SK-N-SH (cell line): Measurements from ENCODE around the gene DPH7. TPM values are rescaled to one million over a fixed set of nuclear protein-coding genes. Genes with fewer than 3 reads are reported as not detected.

Source experiments
- CTCF ChIA-PET: fragments of 300-600, 350-600 bp; formaldehyde crosslinking; extraction: SDS; loops from one replicate; lab custom pipeline; 2021; lab: Yijun Ruan, JAX
- POLR2A ChIA-PET: fragments of 350-600 bp; sonication (Branson Sonifier 250); formaldehyde crosslinking; extraction: SDS; loops from one replicate; lab custom pipeline; 2020; ENCODE audit warnings: antibody characterized with exemption, inconsistent platforms; lab: Yijun Ruan, JAX
- DNase-seq: peaks from one replicate; pipeline ENCODE4 v3.0.0; 2012
- H2AFZ ChIP-seq: fragments of 200-600 bp; sonication (generic); 2 replicates; pipeline ENCODE4 v1.8.1; 2016; ENCODE audit warnings: antibody characterized with exemption, mild to moderate bottlenecking, low read depth
- H3F3A ChIP-seq: fragments of 200-600 bp; sonication (generic); replicated peaks from 2 replicates; pipeline ENCODE3; 2016; ENCODE audit warnings: antibody characterized with exemption, mild to moderate bottlenecking; ENCODE audit not compliant: insufficient read depth
- H3K27ac ChIP-seq, 2 experiments: fragments of 200-500 bp in 1 of 2; fragments of 200-600 bp in 1 of 2; sonication (Bioruptor generic) in 1 of 2; sonication (generic), shearing (Covaris generic) in 1 of 2; 2 replicates each; pipeline versions ENCODE4 v1.5.1 to v1.6.1; 2014 to 2016; ENCODE audit warnings: low read depth in 2 of 2, inconsistent platforms in 1 of 2, low read length in 1 of 2, mild to moderate bottlenecking in 1 of 2, mixed read lengths in 1 of 2
- H3K27me3 ChIP-seq: fragments of 200-600 bp; sonication (generic), shearing (Covaris generic); 2 replicates; pipeline ENCODE4 v1.6.1; 2016; ENCODE audit warnings: mixed run types; ENCODE audit not compliant: insufficient read depth
- H3K36me3 ChIP-seq, 2 experiments: fragments of 200-500 bp in 1 of 2; fragments of 200-600 bp in 1 of 2; sonication (Bioruptor generic) in 1 of 2; sonication (generic) in 1 of 2; replicated peaks in 1 of 2; 2 replicates each; pipeline versions ENCODE3 to v1.5.1; 2014 to 2016; ENCODE audit warnings: low read length in 1 of 2, mild to moderate bottlenecking in 1 of 2; ENCODE audit not compliant: insufficient read depth in 2 of 2, control insufficient read depth in 1 of 2
- H3K4me1 ChIP-seq, 2 experiments: fragments of 200-500 bp in 1 of 2; fragments of 200-600 bp in 1 of 2; sonication (Bioruptor generic) in 1 of 2; sonication (generic), shearing (Covaris generic) in 1 of 2; 2 replicates each; pipeline versions ENCODE4 v1.5.1 to v1.6.1; 2014 to 2016; ENCODE audit warnings: low read depth in 1 of 2, low read length in 1 of 2, mixed run types in 1 of 2; ENCODE audit not compliant: insufficient read depth in 2 of 2, control insufficient read depth in 1 of 2
- H3K4me2 ChIP-seq: fragments of 200-600 bp; sonication (generic), shearing (Covaris generic); 2 replicates; pipeline ENCODE4 v1.6.1; 2017; ENCODE audit warnings: mixed run types
- H3K4me3 ChIP-seq, 2 experiments: fragments of 200-500 bp in 1 of 2; fragments of 200-600 bp in 1 of 2; sonication (Bioruptor generic) in 1 of 2; sonication (generic), shearing (Covaris generic) in 1 of 2; 2 replicates each; pipeline versions ENCODE4 v1.5.1 to v1.8.1; 2014 to 2016; ENCODE audit warnings: low read depth in 2 of 2, inconsistent platforms in 1 of 2, low read length in 1 of 2, mild to moderate bottlenecking in 1 of 2, mixed read lengths in 1 of 2, moderate library complexity in 1 of 2
- H3K79me2 ChIP-seq: fragments of 200-600 bp; sonication (generic); 2 replicates; pipeline ENCODE4 v1.8.1; 2017; ENCODE audit warnings: mild to moderate bottlenecking; ENCODE audit not compliant: insufficient read depth
- H3K9ac ChIP-seq: fragments of 200-600 bp; sonication (generic); 2 replicates; pipeline ENCODE4 v1.6.1; 2017; ENCODE audit warnings: mixed run types
- H3K9me2 ChIP-seq: fragments of 200-600 bp; sonication (generic); 2 replicates; pipeline ENCODE4 v1.6.1; 2017; ENCODE audit warnings: mixed run types
- H3K9me3 ChIP-seq: fragments of 200-600 bp; sonication (generic); 2 replicates; pipeline ENCODE4 v1.6.1; 2017; ENCODE audit warnings: mixed run types, mild to moderate bottlenecking, moderate library complexity
- H4K20me1 ChIP-seq: fragments of 200-600 bp; sonication (generic); 2 replicates; pipeline ENCODE4 v1.6.1; 2017; ENCODE audit warnings: mild to moderate bottlenecking, mixed run types; ENCODE audit not compliant: insufficient read depth
- CHD2 ChIP-seq: fragments of 150-350 bp; IDR thresholded peaks from 2 replicates; pipeline ENCODE4 v1.6.1; 2018; ENCODE audit warnings: low read length; ENCODE audit not compliant: partially characterized antibody
- CTCF ChIP-seq: fragments of 200-600 bp; sonication (generic); IDR thresholded peaks from 2 replicates; pipeline ENCODE4 v1.6.1; 2017; ENCODE audit warnings: antibody characterized with exemption, mild to moderate bottlenecking, moderate library complexity
- EP300 ChIP-seq, 2 experiments: IDR thresholded peaks; 2 replicates each; pipeline versions ENCODE4 v1.4.0 to v1.6.1; 2012; ENCODE audit warnings: borderline replicate concordance in 1 of 2, low read depth in 1 of 2, low read length in 1 of 2
- FOXM1 ChIP-seq: IDR thresholded peaks from 2 replicates; pipeline ENCODE4 v1.4.0; 2012; ENCODE audit warnings: low read depth, mild to moderate bottlenecking
- GABPA ChIP-seq: IDR thresholded peaks from 2 replicates; pipeline ENCODE4 v1.4.0; 2012; ENCODE audit warnings: low read depth, mild to moderate bottlenecking
- JUND ChIP-seq: IDR thresholded peaks from 2 replicates; pipeline ENCODE4 v1.4.0; 2012
- MEF2A ChIP-seq: IDR thresholded peaks from 2 replicates; pipeline ENCODE4 v1.4.0; 2012; ENCODE audit warnings: low read depth, borderline replicate concordance
- MXI1 ChIP-seq: IDR thresholded peaks from 2 replicates; pipeline ENCODE4 v1.6.1; 2012; ENCODE audit warnings: mild to moderate bottlenecking, low read depth, low read length, improper control_type of control experiment
- NFIC ChIP-seq: IDR thresholded peaks from 2 replicates; pipeline ENCODE4 v1.4.0; 2012; ENCODE audit warnings: borderline replicate concordance
- NRF1 ChIP-seq: IDR thresholded peaks from 2 replicates; pipeline ENCODE4 v1.6.1; 2012; ENCODE audit warnings: low read depth, mild to moderate bottlenecking, low read length
- RCOR1 ChIP-seq: fragments of 150-350 bp; IDR thresholded peaks from 2 replicates; pipeline ENCODE4 v1.6.1; 2017; ENCODE audit warnings: antibody characterized with exemption, low read length
- REST ChIP-seq: IDR thresholded peaks from 2 replicates; pipeline ENCODE4 v1.6.1; 2012; ENCODE audit warnings: mild to moderate bottlenecking, low read depth, low read length, moderate library complexity
- RFX5 ChIP-seq: IDR thresholded peaks from 2 replicates; pipeline ENCODE4 v1.6.1; 2012; ENCODE audit warnings: mild to moderate bottlenecking, improper control_type of control experiment, low read length
- SIN3A ChIP-seq: IDR thresholded peaks from 2 replicates; pipeline ENCODE4 v1.6.1; 2012; ENCODE audit warnings: low read depth, mild to moderate bottlenecking, low read length, moderate library complexity, borderline replicate concordance
- SMC3 ChIP-seq: IDR thresholded peaks from 2 replicates; pipeline ENCODE4 v1.6.1; 2012; ENCODE audit warnings: low read depth, low read length, improper control_type of control experiment
- TCF12 ChIP-seq: IDR thresholded peaks from 2 replicates; pipeline ENCODE4 v1.4.0; 2012
- TEAD4 ChIP-seq: IDR thresholded peaks from 2 replicates; pipeline ENCODE4 v1.4.0; 2012; ENCODE audit warnings: mild to moderate bottlenecking, borderline replicate concordance; ENCODE audit not compliant: insufficient read depth
- USF1 ChIP-seq: IDR thresholded peaks from 2 replicates; pipeline ENCODE4 v1.4.0; 2012; ENCODE audit warnings: low read depth, borderline replicate concordance
- YY1 ChIP-seq: IDR thresholded peaks from 2 replicates; pipeline ENCODE4 v1.4.0; 2012; ENCODE audit warnings: low read depth, mild to moderate bottlenecking
- WGBS: methylation state at CpG from one replicate; pipeline ENCODE4 v1.1.6; 2017; ENCODE audit warnings: low lambda C conversion rate; 5-methylcytosine and 5-hydroxymethylcytosine counted together
- polyA plus RNA-seq, 3 experiments: library from polyadenylated mRNA; depleted of rRNA; stranded (reverse); fragments of >200 nt; gene quantifications; 2 replicates each; pipeline ENCODE4 v1.2.3, GENCODE V29; 2012
- TF ChIP-seq, protein P1 (sequence below): fragments of 150-350 bp; IDR thresholded peaks from 2 replicates; pipeline ENCODE4 v1.6.1; 2017; ENCODE audit warnings: antibody characterized with exemption, low read length, low read depth, borderline replicate concordance

DPH7 gene
- polyA plus RNA-seq, 1 of the 3 experiments (the other 2 are of a cell fraction), result 59.9 TPM

- CTCF ChIA-PET, result interaction anchor here (1.1 to 4.0 kb wide), 2 partner anchors 12 to 22 kb away, joined by 3 to 27 read pairs; partner anchors contain the start of gene ZMYND19
- no peak overlapping the region for H3K27ac ChIP-seq
- H2AFZ ChIP-seq, result no peak overlapping the region
- no peak overlapping the region for H3K9ac ChIP-seq
- H3K36me3 ChIP-seq, result peaks cover 10 to 50% of the 10 kb centered on the region in 2 experiments
- TF ChIP-seq RCOR1 (no peak), REST (no peak), MXI1 (no peak), NFIC (no peak), MEF2A (no peak), FOXM1 (no peak), TCF12 (no peak), JUND (no peak), YY1 (no peak), SIN3A (no peak), GABPA (no peak), RFX5 (no peak), CTCF (no peak), NRF1 (no peak), SMC3 (no peak), TEAD4 (no peak), CHD2 (no peak), EP300 (IDR thresholded peaks at IDR 0.05; ENCODE audit: borderline replicate concordance in 1 of 2, low read depth in 1 of 2, low read length in 1 of 2) (no peak), USF1 (no peak)
- TF ChIP-seq, protein P1, sequence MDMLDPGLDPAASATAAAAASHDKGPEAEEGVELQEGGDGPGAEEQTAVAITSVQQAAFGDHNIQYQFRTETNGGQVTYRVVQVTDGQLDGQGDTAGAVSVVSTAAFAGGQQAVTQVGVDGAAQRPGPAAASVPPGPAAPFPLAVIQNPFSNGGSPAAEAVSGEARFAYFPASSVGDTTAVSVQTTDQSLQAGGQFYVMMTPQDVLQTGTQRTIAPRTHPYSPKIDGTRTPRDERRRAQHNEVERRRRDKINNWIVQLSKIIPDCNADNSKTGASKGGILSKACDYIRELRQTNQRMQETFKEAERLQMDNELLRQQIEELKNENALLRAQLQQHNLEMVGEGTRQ, result no peak
- no peaks in the 10 kb centered on the region for H3K27me3 ChIP-seq
- H3K4me3 ChIP-seq, result no peak overlapping the region
- DNase-seq, result no peak
- H3K9me3 ChIP-seq, result no peaks in the 10 kb centered on the region
- peaks cover 32% of the 10 kb centered on the region for H3K79me2 ChIP-seq
- WGBS, result 89% methylated on average over 15 of the region's 23 CpGs
- POLR2A ChIA-PET, result no interaction called here
- 0 out of 2 replicates have a peak, but pooled peaks cover 7% of the 10 kb centered on the region for H4K20me1 ChIP-seq
- no peak overlapping the region for H3K4me2 ChIP-seq
- H3F3A ChIP-seq, result peaks cover 3% of the 10 kb centered on the region
- peaks cover 6 to 14% of the 10 kb centered on the region in 2 experiments; a peak in 3 of 4 replicates for H3K4me1 ChIP-seq
- H3K9me2 ChIP-seq, result no peaks in the 10 kb centered on the region
Observed at GRCh38 chr9:137580209-137580953, 1.7 kb upstream of the DPH7 start.
